IMR-90 (cell line): Measurements from ENCODE around the gene GPR137. TPM values are rescaled to one million over a fixed set of nuclear protein-coding genes. Genes with fewer than 3 reads are reported as not detected.

Experiments
- ATAC-seq: fragments of 200-7000 bp; cut with Tn5 transposase; 2 replicates; pipeline ENCODE4 v1.9.1; 2020; ENCODE audit warnings: low read depth, mild to moderate bottlenecking, moderate library complexity
- BruUV-seq: library from RNA; stranded (reverse); fragments of 400-500 nt; replicated peaks from 2 replicates; lab custom pipeline; 2021; lab: Mats Ljungman, UMichigan
- CTCF ChIA-PET: fragments of 300-600 bp; formaldehyde crosslinking; extraction: SDS; loops from one replicate; lab custom pipeline; 2021; ENCODE audit warnings: antibody characterized with exemption; lab: Yijun Ruan, JAX
- POLR2A ChIA-PET: fragments of 300-600 bp; sonication (Branson Sonifier 250); formaldehyde crosslinking; loops from one replicate; lab custom pipeline; 2022; ENCODE audit warnings: antibody characterized with exemption; ENCODE audit not compliant: unreplicated experiment; lab: Charles Lee
- DNase-seq: peaks from one replicate; pipeline ENCODE4 v3.0.0; 2013
- H2AFZ ChIP-seq: replicated peaks from 2 replicates; pipeline ENCODE3; 2013; ENCODE audit warnings: low read length, mild to moderate bottlenecking; ENCODE audit not compliant: poor library complexity
- H2AK5ac ChIP-seq: 2 replicates; pipeline ENCODE4 v1.6.1; 2013; ENCODE audit warnings: low read depth, low read length, inconsistent platforms
- H2AK9ac ChIP-seq: replicated peaks from 2 replicates; pipeline ENCODE3; 2013; ENCODE audit warnings: mild to moderate bottlenecking, low read depth, low read length, moderate library complexity; ENCODE audit not compliant: poor library complexity
- H2BK120ac ChIP-seq: 2 replicates; pipeline ENCODE4 v1.6.1; 2013; ENCODE audit warnings: low read depth, low read length, inconsistent platforms
- H2BK15ac ChIP-seq: 3 replicates; pipeline ENCODE4 v1.6.1; 2013; ENCODE audit warnings: low read depth, low read length, inconsistent platforms
- H2BK20ac ChIP-seq: 2 replicates; pipeline ENCODE4 v1.6.1; 2013; ENCODE audit warnings: low read depth, mild to moderate bottlenecking, inconsistent platforms, low read length, moderate library complexity
- H2BK5ac ChIP-seq: 2 replicates; pipeline ENCODE4 v1.6.1; 2013; ENCODE audit warnings: mild to moderate bottlenecking, low read depth, low read length, inconsistent platforms; ENCODE audit not compliant: poor library complexity, severe bottlenecking
- H3K14ac ChIP-seq: replicated peaks from 2 replicates; pipeline ENCODE4 v1.6.1; 2013; ENCODE audit warnings: low read depth, low read length, inconsistent platforms
- H3K18ac ChIP-seq: 2 replicates; pipeline ENCODE4 v1.6.1; 2013; ENCODE audit warnings: low read depth, low read length, control low read depth
- H3K23ac ChIP-seq: 2 replicates; pipeline ENCODE4 v1.6.1; 2013; ENCODE audit warnings: low read depth, low read length, inconsistent platforms
- H3K27ac ChIP-seq: 2 replicates; pipeline ENCODE4 v1.5.1; 2013; ENCODE audit warnings: mild to moderate bottlenecking, control low read depth, low read length; ENCODE audit not compliant: insufficient read depth
- H3K27me3 ChIP-seq: 2 replicates; pipeline ENCODE4 v1.6.1; 2013; ENCODE audit warnings: low read length; ENCODE audit not compliant: control insufficient read depth, insufficient read depth
- H3K36me3 ChIP-seq: 2 replicates; pipeline ENCODE4 v1.6.1; 2013; ENCODE audit warnings: low read length, mixed read lengths; ENCODE audit not compliant: control insufficient read depth, insufficient read depth
- H3K4ac ChIP-seq: 2 replicates; pipeline ENCODE4 v1.6.1; 2013; ENCODE audit warnings: low read depth, low read length, inconsistent platforms
- H3K4me1 ChIP-seq: 2 replicates; pipeline ENCODE4 v1.6.1; 2013; ENCODE audit warnings: low read length, mixed read lengths; ENCODE audit not compliant: control insufficient read depth, insufficient read depth
- H3K4me2 ChIP-seq: 2 replicates; pipeline ENCODE4 v1.6.1; 2013; ENCODE audit warnings: low read depth, mild to moderate bottlenecking, control low read depth, low read length, moderate library complexity
- H3K4me3 ChIP-seq: 2 replicates; pipeline ENCODE4 v1.5.1; 2013; ENCODE audit warnings: low read depth, mild to moderate bottlenecking, control low read depth, low read length, moderate library complexity; ENCODE audit not compliant: insufficient read depth
- H3K56ac ChIP-seq: 2 replicates; pipeline ENCODE4 v1.6.1; 2013; ENCODE audit warnings: low read length, inconsistent platforms; ENCODE audit not compliant: insufficient read depth; ENCODE audit errors: extremely low read depth
- H3K79me1 ChIP-seq, 2 experiments: 2 replicates each; pipeline ENCODE4 v1.6.1; 2013; ENCODE audit warnings: low read length in 2 of 2, inconsistent platforms in 1 of 2, low read depth in 1 of 2
- H3K9ac ChIP-seq: 2 replicates; pipeline ENCODE4 v1.6.1; 2013; ENCODE audit warnings: low read depth, low read length, control low read depth
- H3K9me1 ChIP-seq: 2 replicates; pipeline ENCODE4 v1.6.1; 2013; ENCODE audit warnings: low read length, inconsistent platforms; ENCODE audit not compliant: insufficient read depth
- H3K9me3 ChIP-seq: 2 replicates; pipeline ENCODE4 v1.6.1; 2013; ENCODE audit warnings: low read length; ENCODE audit not compliant: control insufficient read depth, insufficient read depth
- H4K20me1 ChIP-seq: 2 replicates; pipeline ENCODE4 v1.6.1; 2013; ENCODE audit warnings: low read length, inconsistent platforms; ENCODE audit not compliant: insufficient read depth
- H4K5ac ChIP-seq: 2 replicates; pipeline ENCODE4 v1.6.1; 2013; ENCODE audit warnings: mild to moderate bottlenecking, low read depth, low read length, control low read depth
- H4K8ac ChIP-seq, 2 experiments: 2 replicates each; pipeline ENCODE4 v1.6.1; 2013; ENCODE audit warnings: low read depth in 2 of 2, low read length in 2 of 2, control low read depth in 1 of 2, inconsistent platforms in 1 of 2
- H4K91ac ChIP-seq: 2 replicates; pipeline ENCODE4 v1.6.1; 2013; ENCODE audit warnings: low read depth, low read length, inconsistent platforms; ENCODE audit not compliant: insufficient read depth
- BHLHE40 ChIP-seq: fragments of 150-350 bp; IDR thresholded peaks from 2 replicates; pipeline ENCODE4 v1.6.1; 2016; ENCODE audit warnings: mild to moderate bottlenecking, low read depth, low read length
- CEBPB ChIP-seq: IDR thresholded peaks from 2 replicates; pipeline ENCODE4 v1.6.1; 2012; ENCODE audit warnings: low read depth, low read length, improper control_type of control experiment
- CTCF ChIP-seq: conservative IDR thresholded peaks from 2 replicates; pipeline ENCODE4 v1.5.1; 2012; ENCODE audit warnings: mild to moderate bottlenecking, low read depth, low read length, improper control_type of control experiment
- ELK1 ChIP-seq: fragments of 150-350 bp; IDR thresholded peaks from 2 replicates; pipeline ENCODE4 v1.6.1; 2016; ENCODE audit warnings: low read depth, mild to moderate bottlenecking, low read length, moderate library complexity, borderline replicate concordance
- FOS ChIP-seq: fragments of 150-350 bp; IDR thresholded peaks from 2 replicates; pipeline ENCODE4 v1.6.1; 2016; ENCODE audit warnings: low read depth, low read length
- MAFK ChIP-seq: IDR thresholded peaks from 2 replicates; pipeline ENCODE4 v1.6.1; 2012; ENCODE audit warnings: low read depth, low read length, improper control_type of control experiment
- MAZ ChIP-seq: IDR thresholded peaks from 2 replicates; pipeline ENCODE4 v1.6.1; 2012; ENCODE audit warnings: low read depth, mild to moderate bottlenecking, low read length, improper control_type of control experiment, moderate library complexity, borderline replicate concordance
- MXI1 ChIP-seq: IDR thresholded peaks from 2 replicates; pipeline ENCODE4 v1.6.1; 2012; ENCODE audit warnings: low read depth, mild to moderate bottlenecking, low read length, moderate library complexity, borderline replicate concordance
- POLR2A ChIP-seq: IDR thresholded peaks from 2 replicates; pipeline ENCODE4 v1.6.1; 2012; ENCODE audit warnings: mild to moderate bottlenecking, low read depth, low read length
- RAD21 ChIP-seq: IDR thresholded peaks from 2 replicates; pipeline ENCODE4 v1.6.1; 2012; ENCODE audit warnings: low read length, improper control_type of control experiment
- RCOR1 ChIP-seq: IDR thresholded peaks from 2 replicates; pipeline ENCODE4 v1.6.1; 2012; ENCODE audit warnings: mild to moderate bottlenecking, low read length, improper control_type of control experiment; ENCODE audit not compliant: insufficient replicate concordance
- RFX5 ChIP-seq: IDR thresholded peaks from 2 replicates; pipeline ENCODE4 v1.8.0; 2012; ENCODE audit warnings: low read depth, mild to moderate bottlenecking, low read length, moderate library complexity
- SMC3 ChIP-seq: fragments of 150-350 bp; IDR thresholded peaks from 2 replicates; pipeline ENCODE4 v1.6.1; 2016; ENCODE audit warnings: low read depth, mild to moderate bottlenecking, antibody characterized with exemption, low read length, moderate library complexity
- WGBS, 2 experiments: methylation state at CpG; one replicate each; pipeline versions ENCODE4 v1.1.5 to v1.1.7; 2013; ENCODE audit warnings: missing lambda C conversion rate in 2 of 2; ENCODE audit not compliant: insufficient read length in 1 of 2; ENCODE audit errors: extremely low coverage in 2 of 2; 5-methylcytosine and 5-hydroxymethylcytosine counted together
- dilution Hi-C: fragments of 300-500 bp; cut with HindIII; formaldehyde crosslinking; loops from one replicate; pipeline ENCODE4 v1.14.3; 2018; ENCODE audit warnings: low sequenced_read_pairs; ENCODE audit not compliant: unreplicated experiment
- in situ Hi-C: fragments of 300-500 bp; cut with MboI; formaldehyde crosslinking; loops from 3 replicates; pipeline ENCODE4 v1.14.3; 2019; ENCODE audit warnings: low sequenced_read_pairs, inconsistent platforms, mixed read lengths
- intact Hi-C: fragments of 100-400 bp; cut with micrococcal nuclease; formaldehyde crosslinking; loops from 2 replicates; pipeline ENCODE4 v1.10.0; 2022
- polyA plus RNA-seq, 3 experiments: library from polyadenylated mRNA; depleted of rRNA; stranded (reverse); fragments of >200 nt; gene quantifications; 2 replicates each; pipeline ENCODE4 v1.2.3, GENCODE V29; 2012; ENCODE audit warnings: low replicate concordance in 1 of 3
- total RNA-seq: library from RNA; depleted of rRNA; stranded (reverse); fragments of >200 nt; gene quantifications from 2 replicates; pipeline ENCODE4 v1.2.3, GENCODE V29; 2012

The GPR137 gene
- total and polyA plus RNA-seq, 2 of the 4 experiments (the other 2 are of a cell fraction) = 3.6 to 26.0 TPM

- no TSS peak for BruUV-seq
- Histone ChIP-seq H2BK15ac (no peak overlapping the region), H3K14ac (peak overlapping the region; percentile 88), H2AFZ (peak overlapping the region; percentile 89), H3K79me1 (peaks cover 16 to 26% of the 10 kb centered on the region in 2 experiments), H3K9me1 (no peaks in the 10 kb centered on the region), H3K36me3 (no peaks in the 10 kb centered on the region), H2BK120ac (peak overlapping the region; percentile 17; the same call in 1 of the 2 replicates), H3K4me3 (peak overlapping the region; percentile 58), H3K27me3 (no peaks in the 10 kb centered on the region), H3K9ac (peak overlapping the region; percentile 80), H2AK5ac (peak overlapping the region; percentile 83), H2AK9ac (peak overlapping the region; percentile 83), H3K27ac (peak overlapping the region; percentile 86), H4K8ac (peak overlapping the region; percentile 15 to 47; a peak in 3 of 4 replicates), H3K18ac (no peak overlapping the region), H4K5ac (peak overlapping the region; percentile 1; the same call in 1 of the 2 replicates), H3K4ac (peak overlapping the region; percentile 54), H3K4me2 (peak overlapping the region; percentile 90), H3K4me1 (peaks cover 9% of the 10 kb centered on the region; the same call in 1 of the 2 replicates), H3K9me3 (no peaks in the 10 kb centered on the region), H3K23ac (peak overlapping the region; percentile 80), H3K56ac (peak overlapping the region; percentile 25), H4K20me1 (peaks cover 7% of the 10 kb centered on the region), H4K91ac (peak overlapping the region; percentile 53; the same call in 1 of the 2 replicates), H2BK20ac (no peak overlapping the region), H2BK5ac (peak overlapping the region; percentile 66)
- in situ Hi-C loops (no loop called here), dilution Hi-C loops (no loop called here), intact Hi-C loops (loop anchor here (1.0 to 10.0 kb wide), 3 partner anchors 36 to 301 kb away; no protein-coding TSS in a partner anchor)
- ChIA-PET POLR2A (interaction anchor here (1.6 kb wide), 1 partner anchor 12 kb away, joined by 4 read pairs; the partner anchor contains the start of genes PRDX5 and TRMT112), CTCF (interaction anchor here (0.6 to 1.7 kb wide), 3 partner anchors 16 to 101 kb away, joined by 3 to 4 read pairs (median 4); partner anchors contain the start of gene BAD)
- ATAC-seq = peak; percentile 28
- TF ChIP-seq FOS (no peak), MAFK (no peak), MAZ (no peak), CEBPB (no peak), CTCF (peak; percentile 37; the same call in 1 of the 2 replicates), MXI1 (no peak), SMC3 (peak; percentile 12; the same call in 1 of the 2 replicates), RAD21 (no peak; the same call in 1 of the 2 replicates), BHLHE40 (no peak), ELK1 (no peak), POLR2A (no peak), RFX5 (no peak), RCOR1 (no peak)
- peak; percentile 27 for DNase-seq
- 3% methylated on average over 37 of the region's 71 CpGs; no CpG with 5 or more reads in 1 of the 2 experiments for WGBS, 2 experiments
These were observed 20.3 kb downstream of the GPR137 start for GRCh38 chr11:64305691-64306562.
